GM12891 (cell line): ENCODE data around the gene CSAD.
"Not testable (repeated sequence)": the region's sequence is repeated elsewhere in the genome, so short reads cannot be mapped to it uniquely, and the experiment has no call there.

Source experiments
- DNase-seq: peaks from one replicate; pipeline ENCODE4 v3.0.0; 2011; ENCODE audit warnings: low spot score; ENCODE audit not compliant: insufficient read length
- FAIRE-seq: peaks from 2 replicates; lab custom pipeline; 2011; peaks lifted over from hg19 to GRCh38; lab: Jason Lieb, UNC
- PAX5 ChIP-seq: IDR thresholded peaks from 2 replicates; pipeline ENCODE4 v1.6.1; 2011; ENCODE audit warnings: low read length, moderate library complexity, mild to moderate bottlenecking; ENCODE audit not compliant: insufficient read depth, severe bottlenecking
- POLR2A ChIP-seq: IDR thresholded peaks from 2 replicates; pipeline ENCODE4 v1.6.1; 2011; ENCODE audit warnings: low read depth, low read length, control low read depth
- POLR2AphosphoS5 ChIP-seq: IDR thresholded peaks from 2 replicates; pipeline ENCODE4 v1.6.1; 2011; ENCODE audit warnings: low read depth, low read length, control low read depth
- POU2F2 ChIP-seq: IDR thresholded peaks from 2 replicates; pipeline ENCODE4 v1.6.1; 2011; ENCODE audit warnings: low read depth, mild to moderate bottlenecking, control low read depth, low read length, moderate library complexity
- SPI1 ChIP-seq: IDR thresholded peaks from 2 replicates; pipeline ENCODE4 v1.6.1; 2011; ENCODE audit warnings: low read depth, low read length, control low read depth
- TAF1 ChIP-seq: IDR thresholded peaks from 2 replicates; pipeline ENCODE4 v1.6.1; 2011; ENCODE audit warnings: low read depth, low read length, control low read depth

Gene CSAD

DNA sequence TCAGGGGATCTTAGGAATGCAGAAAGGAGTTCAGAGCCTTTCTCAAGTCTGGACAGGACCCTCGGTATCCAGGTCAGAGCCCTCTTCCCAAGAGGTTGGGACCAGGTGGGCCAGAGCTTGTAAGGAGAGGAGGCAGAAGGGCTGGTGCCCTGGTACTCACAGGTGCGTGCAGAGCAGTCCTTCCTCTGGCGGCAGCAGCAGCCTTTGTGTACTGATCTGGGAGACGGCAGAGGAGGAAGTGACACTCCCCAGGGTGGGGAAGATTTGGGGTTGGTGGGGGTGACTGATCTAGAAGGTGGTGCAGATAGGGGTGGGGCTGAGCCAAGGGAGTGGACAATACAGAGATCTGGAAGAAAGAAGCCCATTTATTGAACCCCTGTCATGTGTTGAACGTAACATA, 26.3 kb upstream of the CSAD start, which contains the start of gene ITGB7:
TSS of gene ITGB7 (minus strand) at position 210 of the 400 bp plus-strand sequence. CDS start 6,808 bp downstream, outside the sequence.
- DNase-seq (peak; percentile 60), FAIRE-seq (peak; percentile 90)
- TF ChIP-seq POU2F2 = peak; percentile 72; the same call in 1 of the 2 replicates
- peak; percentile 98 for TF ChIP-seq POLR2A
- TF ChIP-seq PAX5 = no peak
- TF ChIP-seq POLR2AphosphoS5 = peak; percentile 96
- TF ChIP-seq SPI1 = peak; percentile 89
- peak; percentile 93 for TF ChIP-seq TAF1

- DNase-seq (peak; percentile 66), FAIRE-seq (peak; percentile 95)
These were observed 25.2 kb upstream of the CSAD start for GRCh38 chr12:53205747-53206419.

GRCh38 chr12:53204351-53204750, 23.6 kb upstream of the CSAD start:
- FAIRE-seq (no peak), DNase-seq (no peak)
- TF ChIP-seq SPI1 = peak; percentile 68
- no peak for TF ChIP-seq POLR2AphosphoS5

More at GRCh38 chr12:53205747-53206419, 25.2 kb upstream of the CSAD start:
- TF ChIP-seq PAX5 = peak; percentile 47
- TF ChIP-seq POLR2A = 0 out of 2 replicates have a peak, but pooled peaks have one; percentile 24
- TF ChIP-seq TAF1 = no peak
- TF ChIP-seq SPI1 = no peak
- TF ChIP-seq POU2F2 = peak; percentile 79
- TF ChIP-seq POLR2AphosphoS5 = peak; percentile 58; the same call in 1 of the 2 replicates

GRCh38 chr12:53202316-53202715, 21.6 kb upstream of the CSAD start:
- DNase-seq, FAIRE-seq: not testable (repeated sequence)

- TF ChIP-seq POLR2AphosphoS5 (no peak), POU2F2 (no peak), SPI1 (no peak), TAF1 (no peak)
- no peak for FAIRE-seq
- DNase-seq = no peak
These were observed 20.9 kb upstream of the CSAD start for GRCh38 chr12:53201639-53202038.

GRCh38 chr12:53201177-53201541, 20.4 kb upstream of the CSAD start:
- no peak for TF ChIP-seq SPI1
- TF ChIP-seq POLR2AphosphoS5 = no peak
- TF ChIP-seq PAX5 = no peak
- TF ChIP-seq POLR2A = no peak
- no peak for TF ChIP-seq POU2F2
- TF ChIP-seq TAF1 = no peak
- DNase-seq (no peak), FAIRE-seq (no peak)

DNA sequence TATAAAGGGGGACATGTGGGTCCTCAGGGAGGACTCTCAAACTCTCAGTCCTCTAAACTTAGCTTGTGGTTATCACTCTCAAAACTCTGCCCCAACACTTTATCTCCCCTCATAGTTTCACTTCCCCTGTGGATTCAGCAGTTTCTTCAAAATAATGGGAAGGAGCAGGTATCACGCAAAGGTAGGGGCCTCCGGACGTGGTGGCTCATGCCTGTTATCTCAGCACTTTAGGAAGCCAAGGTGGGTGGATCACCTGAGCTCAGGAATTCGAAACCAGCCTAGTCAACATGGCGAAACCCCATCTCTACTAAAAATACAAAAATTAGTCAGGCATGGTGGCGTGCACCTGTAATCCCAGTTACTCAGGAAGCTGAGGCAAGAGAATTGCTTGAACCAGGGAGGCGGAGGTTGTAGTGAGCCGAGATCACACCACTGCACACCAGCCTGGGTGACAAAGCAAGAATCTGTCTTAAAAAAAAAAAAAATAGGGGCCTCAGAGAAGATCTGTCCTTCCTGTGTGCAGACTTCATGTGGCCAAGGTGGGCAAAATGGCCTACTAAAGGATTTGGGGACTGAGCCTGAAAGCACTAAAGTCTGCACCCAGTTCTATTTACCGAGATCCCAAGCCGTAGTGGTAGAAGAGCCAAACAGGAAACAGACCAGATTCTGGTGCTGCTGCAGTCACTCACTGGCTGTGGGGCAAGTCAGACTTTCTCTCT, 19.9 kb upstream of the CSAD start:
- peak; percentile 99 for TF ChIP-seq SPI1
- TF ChIP-seq POU2F2 = 0 out of 2 replicates have a peak, but pooled peaks have one; percentile 7
- TF ChIP-seq POLR2AphosphoS5 = no peak
- TF ChIP-seq TAF1 = no peak
- no peak for TF ChIP-seq PAX5
- DNase-seq (no peak), FAIRE-seq (peak; percentile 74)

DNA sequence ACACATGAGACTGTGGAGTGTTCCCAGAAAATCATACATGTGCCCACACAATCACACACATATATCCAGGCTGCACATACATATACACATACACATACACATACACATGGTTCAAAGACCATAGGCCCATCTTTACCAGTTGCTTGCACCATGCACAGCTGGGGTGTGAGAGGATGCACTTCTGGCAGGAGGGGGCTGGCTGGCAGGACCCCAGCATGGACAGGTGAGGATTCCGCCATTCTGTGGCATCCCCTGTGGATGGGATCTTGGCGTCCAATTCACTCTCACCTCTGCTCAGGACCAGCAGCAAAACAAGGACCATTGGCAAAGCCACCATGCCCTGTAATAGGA, 19.4 kb upstream of the CSAD start:
- FAIRE-seq (no peak), DNase-seq (no peak)
- 0 out of 2 replicates have a peak, but pooled peaks have one; percentile 2 for TF ChIP-seq POU2F2
- no peak for TF ChIP-seq PAX5
- TF ChIP-seq POLR2AphosphoS5 = 0 out of 2 replicates have a peak, but pooled peaks have one; percentile 20
- TF ChIP-seq POLR2A = no peak
- no peak for TF ChIP-seq SPI1

DNA sequence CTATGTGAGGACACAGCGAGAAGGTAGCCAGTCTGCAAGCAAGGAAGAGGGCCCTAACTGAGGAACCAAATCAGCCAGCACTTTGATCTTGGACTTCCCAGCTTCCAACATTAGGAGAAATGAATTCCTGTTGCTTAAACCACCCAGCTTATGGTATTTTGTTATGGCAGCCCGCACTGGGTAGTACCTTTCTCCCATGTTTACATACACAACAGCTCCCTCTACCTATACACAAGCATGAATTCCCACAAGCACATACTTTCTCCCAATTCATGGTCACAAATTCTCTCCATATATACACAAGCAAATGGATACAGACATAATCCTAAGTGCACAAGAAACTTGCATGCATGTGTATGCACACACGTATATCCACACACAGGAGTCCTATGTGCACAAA, 19.0 kb upstream of the CSAD start:
- no peak for DNase-seq

GRCh38 chr12:53198486-53199110, 17.9 kb upstream of the CSAD start:
- no peak for FAIRE-seq
- no peak for DNase-seq
- TF ChIP-seq SPI1 (no peak), POLR2A (no peak), PAX5 (no peak)

More for the DNA sequence above, 19.0 kb upstream of the CSAD start:
- peak; percentile 72 for FAIRE-seq
- TF ChIP-seq SPI1 (no peak), PAX5 (no peak), TAF1 (no peak), POLR2AphosphoS5 (no peak), POU2F2 (no peak), POLR2A (no peak)
